GM23248 (cell line): ENCODE results near the gene INAFM2. TPM values are rescaled to one million over a fixed set of nuclear protein-coding genes. Genes with fewer than 3 reads are reported as not detected.
A peak's percentile ranks its signal among the peaks of the same experiment; 100 is the strongest.

Experiments used
- DNase-seq: peaks from one replicate; pipeline ENCODE4 v3.0.0-alpha.2; 2015
- H2AFZ ChIP-seq: fragments of 200-600 bp; sonication (generic); 2 replicates; pipeline ENCODE4 v1.6.1; 2016; ENCODE audit warnings: antibody characterized with exemption
- H3F3A ChIP-seq: fragments of 200-600 bp; sonication (generic); 2 replicates; pipeline ENCODE4 v1.6.1; 2016; ENCODE audit warnings: mild to moderate bottlenecking, antibody characterized with exemption, mixed run types; ENCODE audit not compliant: insufficient read depth
- H3K27ac ChIP-seq: fragments of 200-600 bp; sonication (generic); 2 replicates; pipeline ENCODE4 v1.5.1; 2016; ENCODE audit warnings: mild to moderate bottlenecking
- H3K27me3 ChIP-seq: fragments of 200-600 bp; sonication (generic); replicated peaks from 2 replicates; pipeline ENCODE4 v1.6.1; 2016; ENCODE audit warnings: mild to moderate bottlenecking; ENCODE audit not compliant: insufficient read depth
- H3K36me3 ChIP-seq: fragments of 200-600 bp; sonication (generic); 2 replicates; pipeline ENCODE4 v1.6.1; 2016; ENCODE audit warnings: low read depth, mild to moderate bottlenecking
- H3K4me1 ChIP-seq: fragments of 200-600 bp; sonication (generic); 2 replicates; pipeline ENCODE4 v1.6.1; 2016; ENCODE audit warnings: mild to moderate bottlenecking; ENCODE audit not compliant: insufficient read depth
- H3K4me2 ChIP-seq: fragments of 200-600 bp; sonication (generic); one replicate; pipeline ENCODE4 v1.6.1; 2016; ENCODE audit warnings: mild to moderate bottlenecking; ENCODE audit not compliant: unreplicated experiment
- H3K4me3 ChIP-seq: fragments of 200-600 bp; sonication (generic); 2 replicates; pipeline ENCODE4 v1.5.1; 2016; ENCODE audit warnings: mild to moderate bottlenecking
- H3K79me2 ChIP-seq: fragments of 200-600 bp; sonication (generic); 2 replicates; pipeline ENCODE4 v1.6.1; 2016; ENCODE audit warnings: mild to moderate bottlenecking; ENCODE audit not compliant: insufficient read depth
- H3K9ac ChIP-seq: fragments of 200-600 bp; sonication (generic); 2 replicates; pipeline ENCODE4 v1.6.1; 2016; ENCODE audit warnings: mild to moderate bottlenecking
- H3K9me2 ChIP-seq: fragments of 200-600 bp; sonication (generic); 2 replicates; pipeline ENCODE4 v1.6.1; 2016; ENCODE audit warnings: mixed run types, mild to moderate bottlenecking, moderate library complexity; ENCODE audit not compliant: insufficient read depth
- H3K9me3 ChIP-seq: fragments of 200-600 bp; sonication (generic); one replicate; pipeline ENCODE4 v1.6.1; 2017; ENCODE audit warnings: low read depth
- H4K20me1 ChIP-seq: fragments of 200-600 bp; sonication (generic); 2 replicates; pipeline ENCODE4 v1.6.0; 2016; ENCODE audit not compliant: insufficient read depth
- EZH2 ChIP-seq: fragments of 200-600 bp; sonication (generic); IDR thresholded peaks from 2 replicates; pipeline ENCODE4 v1.6.1; 2018; ENCODE audit warnings: antibody characterized with exemption, mild to moderate bottlenecking; ENCODE audit not compliant: insufficient read depth, poor library complexity, severe bottlenecking
- EZH2phosphoT487 ChIP-seq: fragments of 200-600 bp; sonication (generic); IDR thresholded peaks from 2 replicates; pipeline ENCODE4 v1.6.1; 2018; ENCODE audit warnings: antibody characterized with exemption, moderate library complexity, mild to moderate bottlenecking, low read depth; ENCODE audit not compliant: insufficient read depth
- WGBS, 2 experiments: methylation state at CpG; one replicate each; pipeline ENCODE4 v1.1.6; 2015 to 2017; ENCODE audit warnings: low lambda C conversion rate in 2 of 2, low coverage in 1 of 2; ENCODE audit errors: missing lambda C conversion rate in 2 of 2; 5-methylcytosine and 5-hydroxymethylcytosine counted together
- in situ Hi-C: fragments of 300-500 bp; cut with MboI; formaldehyde crosslinking; loops from 2 replicates; pipeline ENCODE4 v1.15.0; 2020
- polyA plus RNA-seq: library from polyadenylated mRNA; unstranded; fragments of >200 nt; fragmentation: Nextera tagmentation; extraction: Ambion mirVana; gene quantifications from 2 replicates; pipeline ENCODE4 v1.2.1, GENCODE V29; 2016
- total RNA-seq: library from RNA; depleted of rRNA; stranded (reverse); fragments of >200 nt; shearing (Covaris generic); gene quantifications from 2 replicates; pipeline ENCODE4 v1.2.3, GENCODE V29; 2014

The INAFM2 gene
- total and polyA plus RNA-seq, 2 experiments from 2014 or later: 4.5 to 16.6 TPM

DNA sequence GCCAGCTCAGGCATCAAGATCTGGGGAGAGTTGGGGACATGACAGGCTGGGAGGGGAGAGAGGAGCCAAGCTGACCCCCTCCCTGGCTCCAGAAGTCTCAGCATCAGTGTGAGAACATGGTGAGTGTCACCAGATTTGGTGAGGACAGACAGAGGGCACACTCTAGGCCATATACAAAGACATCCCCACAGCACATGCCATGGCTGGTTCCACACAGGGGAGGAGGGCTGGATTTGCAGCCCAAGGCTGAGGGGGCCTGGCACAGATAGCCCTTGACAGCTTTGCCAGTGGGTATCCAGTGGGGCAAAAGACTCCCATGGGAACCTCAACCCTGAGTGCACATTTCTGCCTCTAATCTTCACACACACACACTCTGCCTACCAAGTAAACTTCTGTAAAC is 30.5 kb upstream of the INAFM2 start:
- Histone ChIP-seq H3K36me3 (no peaks in the 10 kb centered on the region), H3K4me3 (no peak overlapping the region), H3K27ac (no peak overlapping the region), H3K9ac (no peak overlapping the region), H3F3A (no peaks in the 10 kb centered on the region), H3K27me3 (peaks cover 27% of the 10 kb centered on the region; the same call in 1 of the 2 replicates), H3K9me2 (no peaks in the 10 kb centered on the region), H3K79me2 (no peaks in the 10 kb centered on the region), H3K4me2 (no peak overlapping the region), H3K4me1 (no peaks in the 10 kb centered on the region), H4K20me1 (no peaks in the 10 kb centered on the region), H3K9me3 (no peaks in the 10 kb centered on the region), H2AFZ (no peak overlapping the region)
- no peak for DNase-seq
- no peak for TF ChIP-seq EZH2phosphoT487
- TF ChIP-seq EZH2: no peak
- in situ Hi-C loops: no loop called here

- Histone ChIP-seq H3K9ac (no peak overlapping the region), H3K4me3 (no peak overlapping the region), H4K20me1 (no peaks in the 10 kb centered on the region), H3K36me3 (no peaks in the 10 kb centered on the region), H3K9me3 (no peaks in the 10 kb centered on the region), H3K4me2 (no peak overlapping the region), H3K79me2 (no peaks in the 10 kb centered on the region), H3K27me3 (peaks cover 27% of the 10 kb centered on the region; the same call in 1 of the 2 replicates), H3K9me2 (no peaks in the 10 kb centered on the region), H3F3A (no peaks in the 10 kb centered on the region), H3K4me1 (no peaks in the 10 kb centered on the region), H3K27ac (no peak overlapping the region), H2AFZ (no peak overlapping the region)
- TF ChIP-seq EZH2 (no peak), EZH2phosphoT487 (no peak)
- DNase-seq: no peak
- in situ Hi-C loops: no loop called here
- 80 to 81% methylated on average over 20 of the region's 20 CpGs for WGBS, 2 experiments
Measured at GRCh38 chr15:40293905-40294895, 29.3 kb upstream of the INAFM2 start.

DNA sequence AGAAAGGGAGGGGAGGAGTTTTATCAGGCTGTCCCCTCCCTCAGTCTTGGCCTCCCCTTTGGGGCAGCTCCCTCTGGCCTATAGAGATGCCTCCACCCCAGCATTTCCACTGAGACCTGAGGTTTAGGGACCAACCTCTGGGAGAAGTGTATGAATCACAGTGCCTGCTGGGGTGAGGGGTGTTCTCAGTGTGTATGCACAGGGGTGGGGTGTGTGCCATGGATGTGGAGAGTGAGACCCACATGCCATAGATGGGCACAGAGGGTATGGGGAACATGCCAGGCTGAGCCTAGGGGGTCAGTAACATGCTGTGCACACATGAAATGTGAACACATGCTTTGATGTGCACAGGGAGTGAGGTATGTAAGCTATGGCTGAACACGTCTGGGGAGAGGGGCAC is 28.2 kb upstream of the INAFM2 start:
- no peak for TF ChIP-seq EZH2phosphoT487
- TF ChIP-seq EZH2: no peak
- Histone ChIP-seq H4K20me1 (no peaks in the 10 kb centered on the region), H3K4me1 (no peaks in the 10 kb centered on the region), H3F3A (no peaks in the 10 kb centered on the region), H3K4me3 (no peak overlapping the region), H3K9ac (no peak overlapping the region), H3K9me2 (no peaks in the 10 kb centered on the region), H2AFZ (no peak overlapping the region), H3K36me3 (no peaks in the 10 kb centered on the region), H3K9me3 (no peaks in the 10 kb centered on the region), H3K4me2 (no peak overlapping the region), H3K27ac (no peak overlapping the region), H3K79me2 (no peaks in the 10 kb centered on the region), H3K27me3 (peaks cover 27% of the 10 kb centered on the region; the same call in 1 of the 2 replicates)
- DNase-seq: no peak
- in situ Hi-C loops: no loop called here
- WGBS, 2 experiments: 67 to 70% methylated on average over 1 of the region's 1 CpG

DNA sequence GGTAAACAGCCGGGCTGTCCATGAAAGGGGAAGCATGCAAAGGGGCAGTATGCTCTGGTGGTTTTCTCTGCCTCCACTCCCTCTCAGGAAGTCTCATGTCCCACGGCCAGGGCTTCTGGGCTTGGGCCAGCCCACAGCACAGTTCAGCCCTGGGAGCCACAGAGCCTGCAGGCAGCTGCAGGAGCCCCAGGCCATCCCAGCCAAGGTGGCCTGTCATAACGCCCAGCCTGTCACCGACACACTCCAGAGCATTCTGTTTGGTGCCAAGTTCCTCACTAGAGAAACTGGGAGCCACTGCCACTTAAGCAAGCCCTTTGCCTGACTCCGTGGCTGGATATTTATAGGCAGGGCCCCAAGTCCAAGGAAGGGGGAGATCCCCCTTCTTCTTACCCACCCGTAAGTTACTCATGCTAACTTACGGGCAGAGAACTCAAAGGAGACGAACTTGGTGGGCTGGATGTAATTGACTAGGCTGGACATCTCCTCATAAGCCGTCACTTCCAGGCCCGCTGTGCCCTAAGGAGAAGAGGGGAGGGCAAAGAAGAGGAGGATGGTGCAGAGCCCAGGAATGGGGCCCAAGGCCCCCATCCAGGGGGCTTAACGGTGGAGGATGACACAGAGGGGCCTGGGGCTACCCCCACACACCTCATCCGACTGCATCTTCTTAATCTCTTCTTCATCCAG is 27.5 kb upstream of the INAFM2 start:
- no peaks in the 10 kb centered on the region for H3K79me2 ChIP-seq
- H3K27me3 ChIP-seq: peaks cover 34% of the 10 kb centered on the region; the same call in 1 of the 2 replicates
- in situ Hi-C loops: no loop called here

More for the DNA sequence above, 27.5 kb upstream of the INAFM2 start:
- Histone ChIP-seq H3K9me3 (no peaks in the 10 kb centered on the region), H3F3A (no peaks in the 10 kb centered on the region), H3K4me3 (no peak overlapping the region), H2AFZ (no peak overlapping the region), H3K4me2 (no peak overlapping the region), H3K4me1 (no peaks in the 10 kb centered on the region), H3K27ac (no peak overlapping the region), H3K36me3 (no peaks in the 10 kb centered on the region), H3K9ac (no peak overlapping the region), H3K9me2 (no peaks in the 10 kb centered on the region), H4K20me1 (no peaks in the 10 kb centered on the region)
- peak; percentile 16 for DNase-seq
- TF ChIP-seq EZH2phosphoT487 (no peak), EZH2 (no peak)
- whole genome bisulfite sequencing, 2 experiments: 29 to 33% methylated on average over 12 of the region's 12 CpGs
